GM18499 (cell line): Measurements from ENCODE around the gene IFT122.

Experiments
- ATAC-seq: cut with Tn5 transposase; IDR thresholded peaks from one replicate; pipeline ENCODE4 v1.9.1; 2021; ENCODE audit warnings: moderate number of reproducible peaks; ENCODE audit not compliant: insufficient read depth, unreplicated experiment

The IFT122 gene

GRCh38 chr3:129433565-129433964, 6.5 kb upstream of the IFT122 start:
- no peak for ATAC-seq

GRCh38 chr3:129434140-129434539, 5.9 kb upstream of the IFT122 start:
- ATAC-seq, result no peak

- ATAC-seq, result no peak
Measured at GRCh38 chr3:129435367-129435766, 4.7 kb upstream of the IFT122 start.

- no peak for ATAC-seq
Measured at GRCh38 chr3:129439226-129439816, 703 bp upstream of the IFT122 start.

- no peak for ATAC-seq
Measured at GRCh38 chr3:129440618-129441190, 680 bp downstream of the IFT122 start.

GRCh38 chr3:129441215-129441614, 1.2 kb downstream of the IFT122 start:
- no peak for ATAC-seq

GRCh38 chr3:129441782-129442181, 1.8 kb downstream of the IFT122 start:
- no peak for ATAC-seq

GRCh38 chr3:129442486-129442885, 2.5 kb downstream of the IFT122 start:
- ATAC-seq, result no peak

GRCh38 chr3:129442947-129443346, 2.9 kb downstream of the IFT122 start:
- no peak for ATAC-seq

GRCh38 chr3:129445471-129445870, 5.4 kb downstream of the IFT122 start:
- no peak for ATAC-seq

GRCh38 chr3:129446926-129447325, 6.9 kb downstream of the IFT122 start:
- no peak for ATAC-seq

GRCh38 chr3:129448186-129448895, 8.3 kb downstream of the IFT122 start:
- no peak for ATAC-seq

GRCh38 chr3:129449279-129450115, 9.5 kb downstream of the IFT122 start:
- no peak for ATAC-seq

- ATAC-seq, result no peak
Measured at GRCh38 chr3:129453732-129454131, 13.7 kb downstream of the IFT122 start.

- ATAC-seq, result no peak
Measured at GRCh38 chr3:129460155-129460554, 20.1 kb downstream of the IFT122 start.

GRCh38 chr3:129460572-129460971, 20.5 kb downstream of the IFT122 start:
- no peak for ATAC-seq

GRCh38 chr3:129461022-129461421, 21.0 kb downstream of the IFT122 start:
- ATAC-seq, result no peak

- no peak for ATAC-seq
Measured at GRCh38 chr3:129461461-129462146, 21.6 kb downstream of the IFT122 start.

GRCh38 chr3:129462361-129462968, 22.4 kb downstream of the IFT122 start:
- ATAC-seq, result no peak

- ATAC-seq, result no peak
Measured at GRCh38 chr3:129463094-129463493, 23.1 kb downstream of the IFT122 start.
